ENCODE measurements around the gene ATP6V1F.

The ATP6V1F gene

GRCh38 chr7:128862571-128863432, at the start of gene ATP6V1F:
TSS of gene ATP6V1F (plus strand) at chr7:128862856. CDS start at chr7:128862905, 49 bp downstream.
- peak; percentile 96 for DNase-seq (ENCODE audit: extremely low read depth in 1 of 2, low read depth in 1 of 2)

- DNase-seq (ENCODE audit: extremely low read depth in 1 of 2, low read depth in 1 of 2) = no peak
These were observed 48.2 kb upstream of the ATP6V1F start for GRCh38 chr7:128814499-128814898.

GRCh38 chr7:128815289-128815942, 47.2 kb upstream of the ATP6V1F start:
- DNase-seq (ENCODE audit: extremely low read depth in 1 of 2, low read depth in 1 of 2) = no peak

GRCh38 chr7:128818694-128819093, 44.0 kb upstream of the ATP6V1F start:
- no peak for DNase-seq (ENCODE audit: extremely low read depth in 1 of 2, low read depth in 1 of 2)

- DNase-seq (ENCODE audit: extremely low read depth in 1 of 2, low read depth in 1 of 2) = no peak
These were observed 40.9 kb upstream of the ATP6V1F start for GRCh38 chr7:128821724-128822123.

- no peak for DNase-seq (ENCODE audit: extremely low read depth in 1 of 2, low read depth in 1 of 2)
These were observed 36.1 kb upstream of the ATP6V1F start for GRCh38 chr7:128826512-128826911.

GRCh38 chr7:128826916-128827247, 35.8 kb upstream of the ATP6V1F start:
- DNase-seq (ENCODE audit: extremely low read depth in 1 of 2, low read depth in 1 of 2) = no peak

- no peak for DNase-seq (ENCODE audit: extremely low read depth in 1 of 2, low read depth in 1 of 2)
These were observed 35.3 kb upstream of the ATP6V1F start for GRCh38 chr7:128827248-128827958.

- DNase-seq (ENCODE audit: extremely low read depth in 1 of 2, low read depth in 1 of 2) = no peak
These were observed 34.5 kb upstream of the ATP6V1F start for GRCh38 chr7:128827971-128828711.

- DNase-seq (ENCODE audit: extremely low read depth in 1 of 2, low read depth in 1 of 2) = no peak
These were observed 33.1 kb upstream of the ATP6V1F start for GRCh38 chr7:128829391-128830166.

GRCh38 chr7:128830231-128831177, 32.2 kb upstream of the ATP6V1F start, which contains the start of gene FLNC:
TSS of gene FLNC (plus strand) at chr7:128830406. CDS start at chr7:128830638, 232 bp downstream.
- no peak for DNase-seq (ENCODE audit: extremely low read depth in 1 of 2, low read depth in 1 of 2)

- DNase-seq (ENCODE audit: extremely low read depth in 1 of 2, low read depth in 1 of 2) = no peak
These were observed 31.3 kb upstream of the ATP6V1F start for GRCh38 chr7:128831178-128831993.

- no peak for DNase-seq (ENCODE audit: extremely low read depth in 1 of 2, low read depth in 1 of 2)
These were observed 30.4 kb upstream of the ATP6V1F start for GRCh38 chr7:128831994-128832879.

GRCh38 chr7:128832880-128833147, 29.8 kb upstream of the ATP6V1F start:
- no peak for DNase-seq (ENCODE audit: extremely low read depth in 1 of 2, low read depth in 1 of 2)

- DNase-seq (ENCODE audit: extremely low read depth in 1 of 2, low read depth in 1 of 2) = no peak
These were observed 29.3 kb upstream of the ATP6V1F start for GRCh38 chr7:128833148-128833945.

- no peak for DNase-seq (ENCODE audit: extremely low read depth in 1 of 2, low read depth in 1 of 2)
These were observed 28.7 kb upstream of the ATP6V1F start for GRCh38 chr7:128833946-128834325.

Measured in stimulated activated CD8-positive, alpha-beta memory T cell treated with anti-CD3 and anti-CD28 coated beads, Interleukin-7, amount 100 ng/mL, for 48 hours (primary cell).